ENCODE results near the gene FUS. TPM values are rescaled to one million over a fixed set of nuclear protein-coding genes. Genes with fewer than 3 reads are reported as not detected.
A peak's percentile ranks its signal among the peaks of the same experiment; 100 is the strongest.

Gene FUS
- total and polyA plus RNA-seq, 2 of the 8 experiments (the other 6 are each of a cell fraction or from before 2014, with no cell fraction given): 484 to 685 TPM

DNA sequence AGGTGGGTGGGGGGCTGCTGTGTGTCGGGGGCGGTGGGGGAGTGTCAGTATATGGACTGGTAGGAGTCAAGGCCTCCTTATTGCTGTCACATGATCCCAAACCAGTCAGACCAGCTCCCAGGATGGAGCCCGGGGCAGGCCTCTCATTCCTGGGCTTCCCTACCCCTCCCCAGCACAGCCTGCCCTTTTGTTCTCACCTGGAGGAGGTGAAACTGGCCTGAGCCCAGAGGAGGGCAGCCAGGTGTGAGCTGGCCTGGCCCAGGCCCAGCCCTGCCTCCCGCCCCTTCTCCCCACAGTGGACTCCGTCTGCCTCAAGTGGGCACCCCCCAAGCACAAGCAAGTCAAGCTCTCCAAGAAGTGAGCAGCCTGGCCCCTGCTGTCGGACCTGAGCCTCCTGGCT, 49.0 kb upstream of the FUS start:
- H4K5ac ChIP-seq (ENCODE audit: insufficient read length, low read depth, low read length): peak overlapping the region; percentile 58
- no peak overlapping the region for H2BK20ac ChIP-seq (ENCODE audit: low read length)
- H2BK12ac ChIP-seq (ENCODE audit: low read depth, low read length): no peak overlapping the region
- no peak overlapping the region for H2AK5ac ChIP-seq (ENCODE audit: low read depth, low read length)
- peaks cover 6% of the 10 kb centered on the region in 2 experiments for H4K20me1 ChIP-seq (replicated peaks in 1 of 2; ENCODE audit: control insufficient read depth in 1 of 2, insufficient read depth in 2 of 2, low read length in 2 of 2)
- H4K8ac ChIP-seq (ENCODE audit: extremely low read depth, insufficient read depth, low read length): no peak overlapping the region
- no peaks in the 10 kb centered on the region for H3K9me3 ChIP-seq (ENCODE audit: insufficient read depth in 2 of 2, low read depth in 1 of 2, low read length in 1 of 2)
- H4K91ac ChIP-seq (replicated peaks; ENCODE audit: insufficient read length, low read length): no peak overlapping the region
- no peak overlapping the region for H2BK15ac ChIP-seq (ENCODE audit: low read length)
- DNase-seq (ENCODE audit: low read depth in 1 of 2, low spot score in 2 of 2) (peak in 1 of 2 experiments; percentile 66), FAIRE-seq (no peak)
- H3K27me3 ChIP-seq (replicated peaks in 1 of 4; ENCODE audit: control insufficient read depth in 3 of 4, extremely low read depth in 1 of 4, insufficient read depth in 3 of 4, low read length in 3 of 4): no peaks in the 10 kb centered on the region
- peaks cover 0 to 35% (median 31%) of the 10 kb centered on the region in 4 experiments; a peak in 6 of 7 replicates for H3K4me1 ChIP-seq (replicated peaks in 1 of 4; ENCODE audit: control insufficient read depth in 3 of 4, insufficient read depth in 4 of 4, low read length in 3 of 4)
- 64% methylated on average over 5 of the region's 6 CpGs; no CpG with 5 or more reads in 1 of the 2 experiments for WGBS, 2 experiments (ENCODE audit: extremely low coverage in 1 of 2, insufficient coverage in 1 of 2, insufficient read length in 1 of 2, insufficient replicate concordance in 2 of 2, low coverage in 1 of 2, low lambda C conversion rate in 2 of 2, missing lambda C conversion rate in 1 of 2)
- H3K56ac ChIP-seq (replicated peaks; ENCODE audit: insufficient read length, low read depth, low read length): no peak overlapping the region
- ChIA-PET CTCF (ENCODE audit: partially characterized antibody) (interaction anchor here (0.5 to 1.3 kb wide), 5 partner anchors 11 to 1229 kb away, joined by 3 to 4 read pairs (median 3); no protein-coding TSS in a partner anchor), POLR2A (ENCODE audit: partially characterized antibody) (interaction anchor here (0.8 to 34.9 kb wide), 10 partner anchors 5 to 147 kb away, joined by 3 to 713 read pairs (median 5); partner anchors contain the start of genes BCKDK, FUS, KAT8 and PRSS36)
- H2BK5ac ChIP-seq (ENCODE audit: low read depth, low read length): peak overlapping the region; percentile 75; the same call in 1 of the 2 replicates
- H3K23ac ChIP-seq (ENCODE audit: insufficient read length): no peak overlapping the region
- H3K18ac ChIP-seq (ENCODE audit: extremely low read depth, low read length): peak overlapping the region; percentile 71
- H3K9ac ChIP-seq (replicated peaks in 1 of 4; ENCODE audit: extremely low read depth in 1 of 4, low read depth in 3 of 4, low read length in 3 of 4): no peak overlapping the region; a peak in 1 of 7 replicates
- peaks cover 7% of the 10 kb centered on the region for H3K79me1 ChIP-seq (ENCODE audit: low read depth, low read length)
- H3K23me2 ChIP-seq (ENCODE audit: low read depth, low read length): peaks cover 16% of the 10 kb centered on the region
- H2BK120ac ChIP-seq (replicated peaks; ENCODE audit: low read depth, low read length): no peak overlapping the region
- no peak overlapping the region for H3K14ac ChIP-seq (ENCODE audit: insufficient read length)
- peak overlapping the region in 1 of 4 experiments; percentile 5; a peak in 2 of 8 replicates for H3K4me3 ChIP-seq (ENCODE audit: extremely low read depth in 1 of 4, insufficient read depth in 2 of 4, low read depth in 3 of 4, low read length in 4 of 4)
- H3K36me3 ChIP-seq (ENCODE audit: control insufficient read depth in 2 of 4, insufficient read depth in 4 of 4, low read length in 3 of 4): peaks cover 14 to 27% (median 19%) of the 10 kb centered on the region in 4 experiments
- H3K27ac ChIP-seq (ENCODE audit: low read depth, low read length): peak overlapping the region; percentile 37; the same call in 1 of the 2 replicates
- H3K79me2 ChIP-seq (ENCODE audit: control insufficient read depth in 1 of 2, insufficient read depth in 2 of 2, low read length in 2 of 2): peaks cover 0 to 19% of the 10 kb centered on the region in 2 experiments; a peak in 2 of 4 replicates
- no peak overlapping the region for H3K4ac ChIP-seq (replicated peaks; ENCODE audit: insufficient read length, low read depth, low read length)
- peak overlapping the region in 1 of 2 experiments; percentile 2; a peak in 1 of 4 replicates for H3K4me2 ChIP-seq (ENCODE audit: insufficient read depth in 1 of 2, low read depth in 2 of 2, low read length in 2 of 2)
- H2AFZ ChIP-seq (ENCODE audit: low read length): no peak overlapping the region
- TF ChIP-seq, protein P1, sequence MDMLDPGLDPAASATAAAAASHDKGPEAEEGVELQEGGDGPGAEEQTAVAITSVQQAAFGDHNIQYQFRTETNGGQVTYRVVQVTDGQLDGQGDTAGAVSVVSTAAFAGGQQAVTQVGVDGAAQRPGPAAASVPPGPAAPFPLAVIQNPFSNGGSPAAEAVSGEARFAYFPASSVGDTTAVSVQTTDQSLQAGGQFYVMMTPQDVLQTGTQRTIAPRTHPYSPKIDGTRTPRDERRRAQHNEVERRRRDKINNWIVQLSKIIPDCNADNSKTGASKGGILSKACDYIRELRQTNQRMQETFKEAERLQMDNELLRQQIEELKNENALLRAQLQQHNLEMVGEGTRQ (IDR thresholded peaks at IDR 0.05; ENCODE audit: low read length): peak; percentile 44
- TF ChIP-seq CTBP2 (IDR thresholded peaks at IDR 0.05; ENCODE audit: borderline replicate concordance, insufficient read depth, insufficient read length, low read length): no peak
- TF ChIP-seq, protein P2, sequence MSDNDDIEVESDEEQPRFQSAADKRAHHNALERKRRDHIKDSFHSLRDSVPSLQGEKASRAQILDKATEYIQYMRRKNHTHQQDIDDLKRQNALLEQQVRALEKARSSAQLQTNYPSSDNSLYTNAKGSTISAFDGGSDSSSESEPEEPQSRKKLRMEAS (IDR thresholded peaks at IDR 0.05): peak; percentile 14; the same call in 1 of the 2 replicates
- TF ChIP-seq SP4 (IDR thresholded peaks at IDR 0.05; ENCODE audit: low read length): no peak
- TF ChIP-seq SP1 (IDR thresholded peaks at IDR 0.05; ENCODE audit: low read depth, low read length): peak; percentile 74; the same call in 1 of the 2 replicates
- TF ChIP-seq TAF1 (IDR thresholded peaks at IDR 0.05; ENCODE audit: low read depth, low read length): peak; percentile 58
- TF ChIP-seq POLR2AphosphoS5 (IDR thresholded peaks at IDR 0.05; ENCODE audit: low read depth, low read length): peak; percentile 58; the same call in 1 of the 2 replicates
- no peak for TF ChIP-seq BACH1 (IDR thresholded peaks at IDR 0.05; ENCODE audit: low read length)
- peak; percentile 29 for TF ChIP-seq TAF7 (optimal IDR thresholded peaks at IDR 0.05; ENCODE audit: borderline replicate concordance, low read depth, low read length)
- TF ChIP-seq CBX5 (IDR thresholded peaks at IDR 0.05; ENCODE audit: low read depth, low read length): no peak
- TF ChIP-seq CBX8 (IDR thresholded peaks at IDR 0.05; ENCODE audit: borderline replicate concordance, low read depth, low read length): no peak
- 0 out of 2 replicates have a peak, but pooled peaks have one; percentile 34 for TF ChIP-seq TCF12 (IDR thresholded peaks at IDR 0.05; ENCODE audit: low read depth, low read length)
